Epithelial cell of esophagus (primary cell): ENCODE measurements around the gene CLEC18B.

ENCODE experiments used
- DNase-seq: peaks from one replicate; pipeline ENCODE4 v3.0.0; 2010; ENCODE audit warnings: low read depth
- H3K4me3 ChIP-seq: 2 replicates; pipeline ENCODE4 v1.5.1; 2011; ENCODE audit warnings: mild to moderate bottlenecking, low read length, control low read depth
- CTCF ChIP-seq: IDR thresholded peaks from 2 replicates; pipeline ENCODE4 v1.5.1; 2011; ENCODE audit warnings: low read depth, mild to moderate bottlenecking, low read length, control low read depth, inconsistent platforms; ENCODE audit not compliant: insufficient read depth; ENCODE audit errors: missing control alignments

Gene CLEC18B

GRCh38 chr16:74463888-74464287 is 42.6 kb upstream of the CLEC18B start:
- no peak for DNase-seq
- no peak for TF ChIP-seq CTCF
- no peak overlapping the region for H3K4me3 ChIP-seq

- TF ChIP-seq CTCF = no peak
- peak; percentile 93 for DNase-seq
- no peak overlapping the region for H3K4me3 ChIP-seq
These were observed 41.1 kb upstream of the CLEC18B start for GRCh38 chr16:74462361-74462760.

GRCh38 chr16:74461826-74462225 is 40.5 kb upstream of the CLEC18B start:
- DNase-seq = no peak
- H3K4me3 ChIP-seq = no peak overlapping the region
- TF ChIP-seq CTCF = no peak

- DNase-seq = no peak
- no peak for TF ChIP-seq CTCF
These were observed 39.3 kb upstream of the CLEC18B start for GRCh38 chr16:74460542-74460941.

GRCh38 chr16:74456290-74456625 is 35.0 kb upstream of the CLEC18B start:
- no peak for TF ChIP-seq CTCF
- DNase-seq = no peak
- H3K4me3 ChIP-seq = no peak overlapping the region

More at GRCh38 chr16:74460542-74460941, 39.3 kb upstream of the CLEC18B start:
- no peak overlapping the region for H3K4me3 ChIP-seq

- DNase-seq = peak; percentile 82
- H3K4me3 ChIP-seq = no peak overlapping the region
These were observed 34.5 kb upstream of the CLEC18B start for GRCh38 chr16:74455619-74456289.

More at GRCh38 chr16:74455619-74456289, 34.5 kb upstream of the CLEC18B start:
- no peak for TF ChIP-seq CTCF
